Endothelial cell of umbilical vein (primary cell): ENCODE results near the gene AFF4.
A peak's percentile ranks its signal among the peaks of the same experiment; 100 is the strongest.

ENCODE experiments used
- EZH2 ChIP-seq: IDR thresholded peaks from 2 replicates; pipeline ENCODE4 v1.6.1; 2012; ENCODE audit warnings: borderline replicate concordance, low read depth, mild to moderate bottlenecking, moderate library complexity, low read length, inconsistent platforms; ENCODE audit not compliant: severe bottlenecking
- GATA2 ChIP-seq: IDR thresholded peaks from 2 replicates; pipeline ENCODE4 v1.7.0; 2011; ENCODE audit warnings: low read depth, mild to moderate bottlenecking, moderate library complexity, mixed read lengths, low read length; ENCODE audit not compliant: insufficient read length, insufficient read depth
- POLR2AphosphoS5 ChIP-seq: IDR thresholded peaks from 2 replicates; pipeline ENCODE4 v1.6.1; 2012; ENCODE audit warnings: low read depth, mild to moderate bottlenecking, control low read depth, low read length, moderate library complexity; ENCODE audit not compliant: insufficient read depth
- TF ChIP-seq, protein P1 (sequence below), 2 donors: IDR thresholded peaks; 1 replicate in 1 of 2; 2 replicates in 1 of 2; pipeline ENCODE4 v1.5.1; 2011; ENCODE audit warnings: low read length in 2 of 2, mild to moderate bottlenecking in 2 of 2, moderate library complexity in 2 of 2, control low read depth in 1 of 2, inconsistent platforms in 1 of 2, low read depth in 1 of 2; ENCODE audit not compliant: insufficient read depth in 1 of 2; ENCODE audit errors: extremely low read depth in 1 of 2

DNA sequence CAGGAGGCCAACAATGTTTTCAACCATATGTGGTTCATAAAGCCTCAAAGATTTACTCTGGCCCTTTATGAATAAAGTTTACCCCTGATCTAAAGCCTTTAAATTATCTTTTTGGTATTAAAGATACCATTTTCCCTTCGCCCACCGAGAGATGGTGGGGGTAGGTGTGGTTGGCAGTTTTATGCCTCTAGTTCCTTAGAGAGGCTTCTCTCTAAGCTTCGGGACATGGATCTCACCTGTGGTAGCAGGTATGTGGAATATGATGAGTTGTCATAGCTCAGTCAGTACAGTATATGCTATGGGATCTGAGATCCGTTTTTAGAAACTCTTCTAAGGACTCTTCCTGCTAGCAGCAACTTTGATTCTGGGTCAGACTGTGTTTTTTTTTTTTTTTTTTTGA, 94.7 kb downstream of the AFF4 start:
- TF ChIP-seq, protein P1, sequence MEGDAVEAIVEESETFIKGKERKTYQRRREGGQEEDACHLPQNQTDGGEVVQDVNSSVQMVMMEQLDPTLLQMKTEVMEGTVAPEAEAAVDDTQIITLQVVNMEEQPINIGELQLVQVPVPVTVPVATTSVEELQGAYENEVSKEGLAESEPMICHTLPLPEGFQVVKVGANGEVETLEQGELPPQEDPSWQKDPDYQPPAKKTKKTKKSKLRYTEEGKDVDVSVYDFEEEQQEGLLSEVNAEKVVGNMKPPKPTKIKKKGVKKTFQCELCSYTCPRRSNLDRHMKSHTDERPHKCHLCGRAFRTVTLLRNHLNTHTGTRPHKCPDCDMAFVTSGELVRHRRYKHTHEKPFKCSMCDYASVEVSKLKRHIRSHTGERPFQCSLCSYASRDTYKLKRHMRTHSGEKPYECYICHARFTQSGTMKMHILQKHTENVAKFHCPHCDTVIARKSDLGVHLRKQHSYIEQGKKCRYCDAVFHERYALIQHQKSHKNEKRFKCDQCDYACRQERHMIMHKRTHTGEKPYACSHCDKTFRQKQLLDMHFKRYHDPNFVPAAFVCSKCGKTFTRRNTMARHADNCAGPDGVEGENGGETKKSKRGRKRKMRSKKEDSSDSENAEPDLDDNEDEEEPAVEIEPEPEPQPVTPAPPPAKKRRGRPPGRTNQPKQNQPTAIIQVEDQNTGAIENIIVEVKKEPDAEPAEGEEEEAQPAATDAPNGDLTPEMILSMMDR (IDR thresholded peaks at IDR 0.05; ENCODE audit: extremely low read depth in 1 of 2, insufficient read depth in 1 of 2, low read depth in 1 of 2, low read length in 2 of 2), result no peak
- TF ChIP-seq EZH2, result no peak
- TF ChIP-seq POLR2AphosphoS5, result peak; percentile 11
- no peak for TF ChIP-seq GATA2
